K562 (cell line): Measurements from ENCODE around the gene TMC6. TPM values are rescaled to one million over a fixed set of nuclear protein-coding genes. Genes with fewer than 3 reads are reported as not detected.
A peak's percentile ranks its signal among the peaks of the same experiment; 100 is the strongest.

Source experiments
- ATAC-seq: fragments of 200-7000 bp; cut with Tn5 transposase; 3 replicates; pipeline ENCODE4 v1.9.1; 2020; ENCODE audit warnings: moderate library complexity
- BruUV-seq: library from RNA; stranded (reverse); fragments of 400-500 nt; replicated peaks from 2 replicates; lab custom pipeline; 2021; lab: Mats Ljungman, UMichigan
- CTCF ChIA-PET: fragments of 300-600 bp; formaldehyde crosslinking; extraction: SDS; loops from one replicate; lab custom pipeline; 2021; ENCODE audit warnings: low intra/inter-chr PET ratio; lab: Yijun Ruan, JAX
- POLR2A ChIA-PET: fragments of 300-600, 350-650 bp; sonication (Branson Sonifier 250); formaldehyde crosslinking; extraction: SDS; loops from one replicate; lab custom pipeline; 2021; ENCODE audit warnings: antibody characterized with exemption, inconsistent platforms; lab: Yijun Ruan, JAX
- DNase-seq, 4 experiments: peaks; one replicate each; pipeline versions ENCODE4 v3.0.0 to v3.0.0-alpha.2; 2011 to 2018; ENCODE audit warnings: low spot score in 3 of 4, mixed read lengths in 3 of 4; ENCODE audit errors: extremely low read depth in 1 of 4
- FAIRE-seq: peaks from 2 replicates; lab custom pipeline; 2011; peaks lifted over from hg19 to GRCh38; lab: Jason Lieb, UNC
- H2AFZ ChIP-seq: 2 replicates; pipeline ENCODE4 v1.6.0; 2011; ENCODE audit warnings: low read depth, low read length, control low read depth, inconsistent platforms
- H3K27ac ChIP-seq: fragments of 200-600 bp; 3 replicates; pipeline ENCODE4 v1.8.0; 2011; ENCODE audit warnings: low read depth, mild to moderate bottlenecking, control low read depth, inconsistent platforms, low read length, moderate library complexity, mixed read lengths; ENCODE audit errors: extremely low read depth
- H3K27me3 ChIP-seq, 2 experiments: fragments of 300-600 bp in 1 of 2; 2 replicates in 1 of 2; 3 replicates in 1 of 2; pipeline versions ENCODE4 v1.6.0 to v1.8.0; 2011; ENCODE audit warnings: inconsistent platforms in 2 of 2, low read length in 2 of 2, mild to moderate bottlenecking in 1 of 2, mixed read lengths in 1 of 2, moderate library complexity in 1 of 2; ENCODE audit not compliant: control insufficient read depth in 2 of 2, insufficient read depth in 2 of 2
- H3K36me3 ChIP-seq: fragments of 300-600 bp; 3 replicates; pipeline ENCODE4 v1.8.0; 2011; ENCODE audit warnings: mild to moderate bottlenecking, low read length, inconsistent platforms; ENCODE audit not compliant: control insufficient read depth, insufficient read depth
- H3K4me1 ChIP-seq, 2 experiments: fragments of 200-600 bp in 1 of 2; replicated peaks in 1 of 2; 2 replicates in 1 of 2; 3 replicates in 1 of 2; pipeline versions ENCODE4 v1.5.1 to v1.8.0; 2011; ENCODE audit warnings: inconsistent platforms in 2 of 2, low read length in 2 of 2, mild to moderate bottlenecking in 1 of 2, mixed read lengths in 1 of 2, moderate library complexity in 1 of 2; ENCODE audit not compliant: control insufficient read depth in 2 of 2, insufficient read depth in 2 of 2
- H3K4me2 ChIP-seq: 2 replicates; pipeline ENCODE4 v1.6.1; 2011; ENCODE audit warnings: low read length, control low read depth, inconsistent platforms, mixed read lengths; ENCODE audit not compliant: insufficient read depth
- H3K4me3 ChIP-seq: fragments of 200-600 bp; sonication (generic), shearing (Covaris generic); 2 replicates; pipeline ENCODE4 v1.5.1; 2016; ENCODE audit warnings: control low read depth, inconsistent platforms
- H3K79me2 ChIP-seq: fragments of 200-600 bp; 3 replicates; pipeline ENCODE4 v1.8.0; 2011; ENCODE audit warnings: low read length, inconsistent platforms; ENCODE audit not compliant: control insufficient read depth, insufficient read depth
- H3K9ac ChIP-seq, 2 experiments: 2 replicates each; pipeline versions ENCODE4 v1.6.0 to v1.6.1; 2011; ENCODE audit warnings: low read depth in 2 of 2, low read length in 2 of 2, control low read depth in 1 of 2, inconsistent platforms in 1 of 2, mild to moderate bottlenecking in 1 of 2, mixed read lengths in 1 of 2; ENCODE audit not compliant: insufficient read depth in 1 of 2
- H3K9me1 ChIP-seq: one replicate; pipeline ENCODE4 v1.6.0; 2011; ENCODE audit warnings: inconsistent platforms, mild to moderate bottlenecking, low read length, moderate library complexity; ENCODE audit not compliant: control insufficient read depth, insufficient read depth
- H3K9me3 ChIP-seq: replicated peaks from 2 replicates; pipeline ENCODE4 v1.5.1; 2011; ENCODE audit warnings: low read depth, low read length, inconsistent platforms; ENCODE audit not compliant: control insufficient read depth, insufficient read depth
- H4K20me1 ChIP-seq: replicated peaks from 2 replicates; pipeline ENCODE4 v1.6.1; 2011; ENCODE audit warnings: low read length, inconsistent platforms, mixed read lengths; ENCODE audit not compliant: control insufficient read depth, insufficient read depth
- ATF2 ChIP-seq: sonication (generic); formaldehyde crosslinking; IDR thresholded peaks from 2 replicates; pipeline ENCODE4 v1.8.1; 2022; ENCODE audit warnings: missing genetic modification reagents
- CTCF ChIP-seq, 3 experiments: IDR thresholded peaks in 2 of 3; conservative IDR thresholded peaks in 1 of 3; 2 replicates each; pipeline ENCODE4 v1.5.1; 2011 to 2012; ENCODE audit warnings: low read length in 3 of 3, mild to moderate bottlenecking in 3 of 3, control low read depth in 2 of 3, improper control_type of control experiment in 1 of 3, inconsistent platforms in 1 of 3, low read depth in 1 of 3, mixed read lengths in 1 of 3, moderate library complexity in 1 of 3; ENCODE audit not compliant: insufficient read depth in 2 of 3
- HMG20B ChIP-seq: fragments of 250-450 bp; sonication (Bioruptor Pico); IDR thresholded peaks from 2 replicates; pipeline ENCODE4 v1.5.0; 2021; ENCODE audit warnings: mild to moderate bottlenecking
- NCOA4 ChIP-seq: fragments of 450-650 bp; IDR thresholded peaks from 2 replicates; pipeline ENCODE4 v1.6.1; 2018; ENCODE audit warnings: mild to moderate bottlenecking; ENCODE audit not compliant: partially characterized antibody
- NR4A1 ChIP-seq, 2 experiments: fragments of 250-450 bp in 1 of 2; fragments of 450-650 bp in 1 of 2; sonication (Bioruptor Pico) in 1 of 2; IDR thresholded peaks; 2 replicates each; pipeline versions ENCODE4 v1.4.0 to v1.6.1; 2016 to 2020; ENCODE audit warnings: mild to moderate bottlenecking in 2 of 2, missing compliant biosample characterization in 1 of 2, missing genetic modification characterization in 1 of 2, moderate library complexity in 1 of 2
- POLR2G ChIP-seq: fragments of 200-400 bp; formaldehyde crosslinking; IDR thresholded peaks from 2 replicates; pipeline ENCODE4 v1.6.1; 2017; ENCODE audit warnings: low read depth, mild to moderate bottlenecking, antibody characterized with exemption, low read length, moderate library complexity
- POLR3G ChIP-seq: IDR thresholded peaks from 2 replicates; pipeline ENCODE4 v1.6.1; 2011; ENCODE audit not compliant: insufficient read length, insufficient replicate concordance; ENCODE audit errors: extremely low read depth
- ZBTB17 ChIP-seq: fragments of 450-650 bp; formaldehyde crosslinking; IDR thresholded peaks from 2 replicates; pipeline ENCODE4 v1.4.0; 2020; ENCODE audit warnings: mild to moderate bottlenecking
- ZNF778 ChIP-seq: fragments of 450-650 bp; formaldehyde crosslinking; IDR thresholded peaks from 2 replicates; pipeline ENCODE4 v1.4.0; 2020; ENCODE audit warnings: mild to moderate bottlenecking, moderate library complexity
- ZSCAN32 ChIP-seq: fragments of 450-650 bp; formaldehyde crosslinking; IDR thresholded peaks from 2 replicates; pipeline ENCODE4 v1.4.0; 2020; ENCODE audit warnings: mild to moderate bottlenecking, moderate library complexity
- WGBS: fragments of 100-300 bp; shearing (Covaris generic); methylation state at CpG from one replicate; pipeline ENCODE4 v1.1.6; 2016; ENCODE audit warnings: low coverage, mixed read lengths; ENCODE audit not compliant: insufficient coverage; ENCODE audit errors: missing lambda C conversion rate; 5-methylcytosine and 5-hydroxymethylcytosine counted together
- in situ Hi-C: fragments of 300-500 bp; cut with MboI; formaldehyde crosslinking; loops from 4 replicates; pipeline ENCODE4 v1.15.0; 2018; ENCODE audit warnings: inconsistent platforms, mixed read lengths
- intact Hi-C: fragments of 100-400 bp; cut with micrococcal nuclease; formaldehyde crosslinking; loops from 2 replicates; pipeline ENCODE4 v1.14.2; 2022
- polyA plus RNA-seq, 8 experiments: library from polyadenylated mRNA; depleted of rRNA in 4 of 8; stranded (reverse) in 5 of 8; unstranded in 3 of 8; fragments of >200 nt; fragmentation: Nextera tagmentation in 2 of 8; fragmentation: Illumina TruSeq in 1 of 8; extraction: Ambion mirVana in 2 of 8; extraction: Trizol in 1 of 8; gene quantifications; 2 replicates each; pipeline versions ENCODE4 v1.2.1 to v1.2.3, GENCODE V29; 2011 to 2014; ENCODE audit warnings: inconsistent platforms in 1 of 8, missing spikeins in 1 of 8
- total RNA-seq, 7 experiments: library from RNA; depleted of rRNA in 6 of 7; stranded (reverse); fragments of >200 nt in 6 of 7; fragmentation: Illumina TruSeq in 2 of 7; extraction: Trizol in 2 of 7; gene quantifications; 2 replicates each; pipeline versions ENCODE4 v1.2.1 to v1.2.3, GENCODE V29; 2011 to 2021; ENCODE audit warnings: low replicate concordance in 1 of 7

TMC6 gene
- total and polyA plus RNA-seq, 9 of the 15 experiments (the other 6 are each of a cell fraction or from before 2014, with no cell fraction given), result 4.1 to 351 (median 66.9) TPM

GRCh38 chr17:78168242-78168902, 39.8 kb upstream of the TMC6 start, which contains the start of gene SYNGR2 (continued):
- TF ChIP-seq ATF2 (CRISPR knock-in tag) (no peak), NR4A1 (CRISPR knock-in tag; IDR thresholded peaks at IDR 0.05) (no peak), NR4A1 (tag; IDR thresholded peaks at IDR 0.05) (no peak)

GRCh38 chr17:78166416-78166815, 37.9 kb upstream of the TMC6 start:
- H3K27ac ChIP-seq, result no peak overlapping the region
- BruUV-seq, result no TSS peak
- no peak overlapping the region for H2AFZ ChIP-seq
- intact Hi-C loops (loop anchor here (5.0 kb wide), 1 partner anchor 39 kb away; the partner anchor contains the start of gene TMC6), in situ Hi-C loops (no loop called here)
- ATAC-seq, result no peak
- POLR2A ChIA-PET, result interaction anchor here (0.6 to 0.7 kb wide), 2 partner anchors 10 to 18 kb away, joined by 3 read pairs; no protein-coding TSS in a partner anchor
- no peaks in the 10 kb centered on the region for H3K27me3 ChIP-seq
- peaks cover 35% of the 10 kb centered on the region for H3K79me2 ChIP-seq
- H3K9me3 ChIP-seq, result no peaks in the 10 kb centered on the region
- peaks cover 8% of the 10 kb centered on the region for H4K20me1 ChIP-seq
- CTCF ChIA-PET, result no interaction called here
- H3K36me3 ChIP-seq, result peaks cover 23% of the 10 kb centered on the region; the same call in 2 of the 3 replicates
- FAIRE-seq, result no peak
- H3K4me3 ChIP-seq, result no peak overlapping the region
- WGBS, result 49% methylated on average over 5 of the region's 6 CpGs
- no peak for DNase-seq
- peaks cover 24 to 65% of the 10 kb centered on the region in 2 experiments; a peak in 4 of 5 replicates for H3K4me1 ChIP-seq
- H3K9me1 ChIP-seq, result peaks cover 5% of the 10 kb centered on the region
- H3K9ac ChIP-seq, result peak overlapping the region in 1 of 2 experiments; percentile 41; a peak in 1 of 4 replicates
- H3K4me2 ChIP-seq, result no peak overlapping the region
- no peak for TF ChIP-seq HMG20B (CRISPR knock-in tag)
- TF ChIP-seq ZNF778, result no peak
- 0 out of 6 replicates have a peak, but pooled peaks of 2 of the 3 experiments have one; percentile 1 for TF ChIP-seq CTCF (IDR thresholded peaks at IDR 0.05 in 2 of 3, conservative IDR thresholded peaks at IDR 0.05 in 1 of 3; ENCODE audit: insufficient read depth in 2 of 3, low read depth in 1 of 3, low read length in 3 of 3)
- TF ChIP-seq ZSCAN32 (CRISPR knock-in tag), result no peak
- no peak for TF ChIP-seq POLR3G
- no peak for TF ChIP-seq ZBTB17 (CRISPR knock-in tag)
- TF ChIP-seq POLR2G, result 0 out of 2 replicates have a peak, but pooled peaks have one; percentile 11
- TF ChIP-seq NCOA4, result no peak
